ENCODE measurements around the gene CCHCR1. TPM values are rescaled to one million over a fixed set of nuclear protein-coding genes. Genes with fewer than 3 reads are reported as not detected.

The CCHCR1 gene
- total and polyA plus RNA-seq, 2 of the 8 experiments (the other 6 are each of a cell fraction or from before 2014, with no cell fraction given), result 20.9 to 38.0 TPM

GRCh38 chr6:31144296-31144969 lies 13.2 kb downstream of the CCHCR1 start (continued):
- TF ChIP-seq ZNF274 (IDR thresholded peaks at IDR 0.05; ENCODE audit: borderline replicate concordance, extremely low read depth, low read length), result no peak
- no peak for TF ChIP-seq HDAC6 (IDR thresholded peaks at IDR 0.05; ENCODE audit: low read depth, low read length)
- TF ChIP-seq CTCF (IDR thresholded peaks at IDR 0.05; ENCODE audit: control extremely low read depth in 1 of 3, insufficient read depth in 1 of 3, low read depth in 1 of 3, low read length in 3 of 3), result no peak
- no peak for TF ChIP-seq ATF3 (IDR thresholded peaks at IDR 0.05; ENCODE audit: insufficient read depth, low read depth, low read length)
- no peak for TF ChIP-seq SP4 (IDR thresholded peaks at IDR 0.05; ENCODE audit: low read length)
- TF ChIP-seq KDM1A (IDR thresholded peaks at IDR 0.05; ENCODE audit: borderline replicate concordance, low read length), result no peak
- no peak for TF ChIP-seq SIX5 (IDR thresholded peaks at IDR 0.05; ENCODE audit: low read depth, low read length)
- no peak for TF ChIP-seq RBBP5 (IDR thresholded peaks at IDR 0.05; ENCODE audit: borderline replicate concordance, low read depth, low read length)
